Measurements from ENCODE around the gene MACROD2.

MACROD2 gene

GRCh38 chr20:14220986-14221385, 225.7 kb downstream of the MACROD2 start (continued):
- TF ChIP-seq SETDB1 (IDR thresholded peaks at IDR 0.05; ENCODE audit: insufficient read length, low read length): no peak
- no peak for TF ChIP-seq ZNF366 (tag by site-specific recombination; conservative IDR thresholded peaks at IDR 0.05)
- TF ChIP-seq ZNF121 (tag by site-specific recombination; IDR thresholded peaks at IDR 0.05): no peak
- no peak for TF ChIP-seq AEBP2 (tag by site-specific recombination; IDR thresholded peaks at IDR 0.05; ENCODE audit: borderline replicate concordance)
- TF ChIP-seq ZNF580 (tag by site-specific recombination; IDR thresholded peaks at IDR 0.05): no peak

GRCh38 chr20:14223806-14224205, 228.5 kb downstream of the MACROD2 start:
- Histone ChIP-seq H3K4me1 (ENCODE audit: control insufficient read depth, insufficient read depth, low read length) (no peaks in the 10 kb centered on the region), H3K9me3 (ENCODE audit: control insufficient read depth, insufficient read depth, low read depth, low read length) (no peaks in the 10 kb centered on the region), H3K36me3 (ENCODE audit: control insufficient read depth in 2 of 2, insufficient read depth in 1 of 2, low read length in 2 of 2) (no peaks in the 10 kb centered on the region), H3K4me3 (ENCODE audit: low read depth, low read length) (no peak overlapping the region), H3K27ac (ENCODE audit: extremely low read depth, low read depth, low read length) (no peak overlapping the region)
- no peak for TF ChIP-seq PBX3 (CRISPR knock-in tag; IDR thresholded peaks at IDR 0.05)
- no peak for TF ChIP-seq MZF1 (tag by site-specific recombination; IDR thresholded peaks at IDR 0.05; ENCODE audit: borderline replicate concordance)
- TF ChIP-seq ZFP37 (tag by site-specific recombination; IDR thresholded peaks at IDR 0.05): no peak
- TF ChIP-seq SCRT1 (tag by site-specific recombination; IDR thresholded peaks at IDR 0.05; ENCODE audit: borderline replicate concordance): no peak
- no peak for TF ChIP-seq ZNF398 (tag by site-specific recombination; IDR thresholded peaks at IDR 0.05)
- TF ChIP-seq ZSCAN30 (tag by site-specific recombination; IDR thresholded peaks at IDR 0.05): no peak
- TF ChIP-seq ZNF292 (tag by site-specific recombination; IDR thresholded peaks at IDR 0.05; ENCODE audit: borderline replicate concordance, low read depth): no peak
- no peak for TF ChIP-seq TCF7L2 (IDR thresholded peaks at IDR 0.05; ENCODE audit: borderline replicate concordance, low read depth, low read length)
- no peak for TF ChIP-seq ZNF341 (tag by site-specific recombination; IDR thresholded peaks at IDR 0.05; ENCODE audit: low read depth)
- no peak for TF ChIP-seq ZNF362 (tag by site-specific recombination; IDR thresholded peaks at IDR 0.05)
- no peak for TF ChIP-seq ZNF148 (tag by site-specific recombination; IDR thresholded peaks at IDR 0.05; ENCODE audit: borderline replicate concordance)
- TF ChIP-seq ZNF404 (tag by site-specific recombination; IDR thresholded peaks at IDR 0.05): no peak
- TF ChIP-seq ZNF426 (tag by site-specific recombination; IDR thresholded peaks at IDR 0.05): no peak
- TF ChIP-seq KLF9 (tag by site-specific recombination; IDR thresholded peaks at IDR 0.05; ENCODE audit: low read depth): no peak
- TF ChIP-seq ZFP69B (tag by site-specific recombination; IDR thresholded peaks at IDR 0.05): no peak
- no peak for TF ChIP-seq ZNF112 (tag by site-specific recombination; IDR thresholded peaks at IDR 0.05)
- ChIA-PET CTCF (no interaction called here), POLR2A (interaction anchor here (0.8 kb wide), 1 partner anchor 488 kb away, joined by 4 read pairs; no protein-coding TSS in a partner anchor)
